Sciatic nerve (tissue), 2 donors: ENCODE data around the gene TPPP2. TPM values are rescaled to one million over a fixed set of nuclear protein-coding genes. Genes with fewer than 3 reads are reported as not detected.

ENCODE experiments used
- ATAC-seq: fragments of 200-7000 bp; cut with Tn5 transposase; one replicate; pipeline ENCODE4 v1.9.1; 2020; ENCODE audit warnings: mild to moderate bottlenecking, moderate library complexity
- DNase-seq: peaks from one replicate; pipeline ENCODE4 v3.0.0-alpha.2; 2020; ENCODE audit warnings: low spot score
- intact Hi-C: fragments of 100-400 bp; cut with DNase I; formaldehyde crosslinking; loops from one replicate; pipeline ENCODE4 v1.14.2; 2022
- total RNA-seq: library from RNA; stranded (reverse); fragmentation: NEBNext Ultra II Directional; extraction: Animal tissue kit (Norgen Biotek cat#: 25700); gene quantifications from one replicate; pipeline ENCODE4 v1.2.1, GENCODE V29; 2021
- donor health status: DM: no; HTN: no; CAD: no.
- donor health status: DM: no; HTN: no; CAD: no.

TPPP2 gene
- total RNA-seq, 1 donor from 2014 or later: 0.49 TPM

GRCh38 chr14:21014761-21015190, 15.2 kb upstream of the TPPP2 start:
- ATAC-seq (peak; percentile 89), DNase-seq (peak; percentile 94)
- intact Hi-C loops: loop anchor here (5.0 kb wide), 1 partner anchor 78 kb away; no protein-coding TSS in a partner anchor

DNA sequence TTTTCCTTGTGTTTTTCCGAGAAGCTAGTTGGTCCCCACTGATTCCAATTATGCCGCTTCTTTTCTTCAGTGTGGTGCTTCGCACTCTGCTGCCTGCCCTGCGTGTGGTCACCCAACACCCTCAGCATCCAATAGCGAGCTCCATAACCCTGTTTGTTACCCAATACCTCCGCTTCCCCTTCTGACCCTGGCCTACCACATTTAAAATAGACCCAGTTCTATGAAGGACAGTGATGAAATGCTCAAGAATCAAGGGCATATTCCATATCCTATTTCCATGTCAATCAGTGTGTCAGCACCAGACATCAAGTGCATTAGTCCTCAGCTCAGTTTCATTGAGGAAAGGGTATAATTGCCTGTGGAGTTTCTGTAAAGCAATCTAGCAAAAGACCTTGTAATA, 14.7 kb upstream of the TPPP2 start:
- ATAC-seq: peak; percentile 38
- no peak for DNase-seq
- intact Hi-C loops: loop anchor here (5.0 kb wide), 1 partner anchor 77 kb away; no protein-coding TSS in a partner anchor

DNA sequence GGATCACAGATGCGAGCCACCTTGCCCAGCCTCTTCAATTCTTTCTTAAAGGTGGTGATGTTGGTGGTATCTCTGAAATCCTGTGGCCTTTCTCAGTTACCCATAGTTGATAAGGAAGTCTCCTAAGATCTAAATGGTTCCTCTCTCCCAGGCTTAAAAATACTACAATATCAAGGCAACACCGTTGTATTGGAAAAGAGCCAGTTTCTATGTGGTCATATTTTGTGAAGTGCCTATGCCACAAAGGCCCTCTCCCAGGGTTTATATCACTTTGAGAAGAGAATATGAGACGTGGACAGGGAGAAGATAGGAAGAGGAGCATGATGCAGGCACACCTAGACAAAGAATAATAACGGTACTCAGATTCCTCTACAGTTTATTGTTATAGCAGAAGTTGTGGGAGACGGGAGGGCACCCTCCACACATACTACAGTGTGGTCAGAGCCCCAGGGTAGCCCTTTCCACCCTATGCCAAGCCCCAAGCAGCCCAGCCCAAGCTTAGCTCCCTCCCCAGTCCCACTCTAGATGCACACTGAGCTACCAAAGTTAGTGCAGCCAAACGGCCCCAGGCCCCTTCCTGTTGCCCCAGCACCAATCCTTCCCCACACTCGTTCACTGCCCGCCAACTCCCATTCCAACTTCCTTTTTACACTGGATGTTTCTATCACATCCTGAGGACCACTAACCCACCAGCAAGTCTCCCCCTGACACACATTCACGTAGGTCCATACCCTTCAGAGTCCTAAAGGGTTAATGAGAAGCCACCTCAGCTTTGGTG, 13.4 kb upstream of the TPPP2 start:
- DNase-seq (no peak), ATAC-seq (peak; percentile 21)
- intact Hi-C loops: loop anchor here (5.0 kb wide), 1 partner anchor 76 kb away; no protein-coding TSS in a partner anchor

DNA sequence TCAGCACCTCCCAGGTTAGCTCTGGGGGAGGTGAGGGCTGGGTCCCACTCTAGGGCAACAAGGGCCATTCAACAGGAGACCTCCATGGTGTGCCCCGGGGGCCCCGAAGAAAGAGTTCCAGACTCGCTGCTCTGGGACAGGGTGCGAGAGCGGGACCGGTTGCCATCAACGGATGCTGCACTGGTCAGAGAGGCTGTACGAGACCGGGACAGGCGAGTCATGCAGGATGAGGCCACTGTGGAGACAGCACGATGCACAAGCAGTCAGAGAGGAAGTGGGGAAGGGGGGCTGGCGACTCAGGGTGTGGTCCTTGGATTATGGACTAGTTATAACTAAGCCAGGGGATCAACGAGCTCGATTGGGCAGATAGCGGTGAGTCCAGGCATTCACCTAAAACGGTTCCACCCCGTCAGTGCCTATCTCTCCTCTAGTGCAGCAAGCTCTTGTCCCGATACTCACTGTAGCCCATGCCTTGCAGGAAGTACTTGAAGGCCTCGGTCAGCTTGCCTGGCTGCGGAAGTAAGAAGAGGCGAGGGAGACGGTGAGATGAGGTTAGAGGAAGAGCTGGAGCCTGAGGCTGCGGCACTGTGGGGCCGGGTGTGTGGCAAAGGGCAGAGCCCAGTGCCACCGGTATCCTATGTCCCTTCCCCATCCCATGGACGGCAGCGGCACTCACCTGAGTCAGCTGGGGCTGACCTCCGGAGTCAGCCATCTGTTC, 12.3 kb upstream of the TPPP2 start:
- intact Hi-C loops: loop anchor here (5.0 kb wide), 1 partner anchor 75 kb away; no protein-coding TSS in a partner anchor
- ATAC-seq: no peak
- no peak for DNase-seq

GRCh38 chr14:21018286-21018685, 11.7 kb upstream of the TPPP2 start:
- ATAC-seq: no peak
- intact Hi-C loops: loop anchor here (5.0 kb wide), 1 partner anchor 74 kb away; no protein-coding TSS in a partner anchor

DNA sequence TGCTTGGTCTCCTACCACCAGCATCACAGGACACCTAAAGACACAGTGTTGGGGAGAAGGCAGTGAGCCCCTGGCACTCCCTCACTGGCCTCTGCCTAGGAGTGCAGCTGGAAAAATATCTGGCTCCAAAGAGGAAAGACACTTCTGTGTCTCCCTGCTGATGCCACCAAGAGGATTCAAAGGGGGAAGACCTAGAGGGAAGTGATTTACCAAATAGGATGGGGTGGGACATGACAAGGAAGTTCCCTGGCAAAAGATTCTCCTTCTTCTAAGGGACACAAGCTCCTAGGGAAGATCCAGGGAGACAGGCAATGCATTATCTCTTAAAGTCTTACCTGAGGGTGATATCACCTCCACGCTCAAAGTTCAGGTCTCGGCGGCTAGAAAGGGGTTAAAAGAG, 11.2 kb upstream of the TPPP2 start:
- intact Hi-C loops: loop anchor here (5.0 kb wide), 1 partner anchor 74 kb away; no protein-coding TSS in a partner anchor
- ATAC-seq (no peak), DNase-seq (no peak)

More at GRCh38 chr14:21018286-21018685, 11.7 kb upstream of the TPPP2 start:
- DNase-seq: no peak

DNA sequence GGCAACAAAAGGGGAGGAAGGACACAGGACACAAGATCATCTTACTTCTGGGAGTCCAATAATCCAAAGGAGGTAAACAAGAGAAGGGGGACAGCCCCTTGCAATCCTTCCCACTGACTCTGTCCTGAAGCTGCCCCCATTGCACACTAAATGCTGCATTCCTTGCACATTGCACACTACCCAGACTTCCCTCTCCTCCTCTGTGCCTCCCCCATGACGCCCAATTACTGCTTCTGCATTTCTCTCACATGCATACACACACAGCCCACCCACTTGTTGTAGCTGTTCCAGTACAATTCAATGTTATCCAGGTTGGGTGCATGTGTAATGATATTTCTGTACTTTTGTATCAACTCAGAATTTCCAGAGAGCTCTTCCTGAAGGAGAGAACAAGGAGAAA, 10.7 kb upstream of the TPPP2 start:
- DNase-seq: no peak
- intact Hi-C loops: loop anchor here (5.0 kb wide), 1 partner anchor 73 kb away; no protein-coding TSS in a partner anchor
- no peak for ATAC-seq

GRCh38 chr14:21020977-21021545, 9.0 kb upstream of the TPPP2 start:
- no peak for DNase-seq
- no peak for ATAC-seq
- intact Hi-C loops: no loop called here

GRCh38 chr14:21022686-21023085, 7.3 kb upstream of the TPPP2 start:
- ATAC-seq (no peak), DNase-seq (no peak)
- intact Hi-C loops: no loop called here

GRCh38 chr14:21023174-21023573, 6.8 kb upstream of the TPPP2 start:
- ATAC-seq: no peak
- DNase-seq: no peak
- intact Hi-C loops: no loop called here

DNA sequence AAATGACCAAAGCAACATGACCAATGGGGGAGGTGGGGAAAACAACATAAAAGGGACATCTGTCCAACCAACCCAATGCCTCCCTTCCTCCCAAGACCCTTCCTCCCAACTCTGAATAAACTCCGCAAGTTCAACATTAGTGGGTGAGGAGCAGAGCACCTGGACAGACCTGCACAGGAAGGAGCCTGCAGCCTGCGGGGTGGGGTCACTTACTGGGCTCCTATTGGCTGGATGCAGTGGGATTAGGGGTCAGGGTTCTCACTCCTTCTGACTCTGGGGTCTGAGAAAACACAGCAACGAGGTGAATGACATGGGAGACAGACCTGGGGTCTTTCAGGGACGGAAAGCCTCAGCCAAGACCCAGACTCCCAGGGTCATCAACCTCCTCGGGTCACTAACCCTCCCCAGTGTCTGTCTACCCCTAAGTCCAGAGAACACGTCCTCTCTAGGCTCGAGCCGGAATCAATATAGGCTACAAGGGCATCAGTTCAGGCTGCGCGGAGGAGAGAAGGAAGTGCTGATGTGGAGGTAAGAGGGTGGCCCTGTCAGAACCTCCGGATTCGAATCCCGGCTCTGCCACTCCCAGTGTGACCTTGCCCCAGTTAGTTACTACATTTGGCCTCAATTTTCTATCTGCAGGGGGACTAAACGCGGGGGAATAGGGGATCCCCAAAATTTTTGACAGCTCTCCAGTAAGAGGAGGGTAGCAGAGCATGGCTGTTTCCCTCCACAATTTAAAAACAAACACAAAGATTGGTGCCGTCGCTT, 6.0 kb upstream of the TPPP2 start:
- intact Hi-C loops: no loop called here
- DNase-seq (no peak), ATAC-seq (no peak)

GRCh38 chr14:21024585-21025370, 5.2 kb upstream of the TPPP2 start, which contains the start of gene NDRG2:
TSS of gene NDRG2 (minus strand) at chr14:21025061. CDS start at chr14:21023315, 1,746 bp downstream.
- ATAC-seq (peak; percentile 85), DNase-seq (peak; percentile 86)
- intact Hi-C loops: no loop called here

GRCh38 chr14:21025371-21026273, 4.4 kb upstream of the TPPP2 start:
- DNase-seq (peak; percentile 88), ATAC-seq (peak; percentile 89)

GRCh38 chr14:21026274-21026987, 3.6 kb upstream of the TPPP2 start:
- peak; percentile 50 for ATAC-seq
- intact Hi-C loops: no loop called here
- peak; percentile 76 for DNase-seq

More at GRCh38 chr14:21025371-21026273, 4.4 kb upstream of the TPPP2 start:
- intact Hi-C loops: no loop called here

- no peak for ATAC-seq
- intact Hi-C loops: no loop called here
- no peak for DNase-seq
Observed at GRCh38 chr14:21026988-21027315, 3.1 kb upstream of the TPPP2 start.

DNA sequence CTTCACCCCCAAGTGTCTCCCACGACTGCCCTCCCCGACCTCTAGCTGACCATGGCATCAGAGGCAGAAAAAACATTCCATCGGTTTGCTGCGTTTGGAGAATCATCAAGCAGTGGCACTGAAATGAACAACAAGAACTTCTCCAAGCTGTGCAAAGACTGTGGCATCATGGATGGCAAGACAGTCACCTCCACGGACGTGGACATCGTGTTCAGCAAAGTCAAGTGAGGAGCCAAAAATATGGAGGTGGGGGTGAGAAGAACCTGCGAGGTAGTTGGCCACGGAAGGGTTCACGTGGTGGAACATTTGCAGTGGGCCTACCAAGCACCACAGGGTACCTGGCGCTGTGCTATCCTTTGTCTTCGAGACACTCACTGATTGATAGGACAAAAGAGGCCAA, 514 bp downstream of the TPPP2 start:
- intact Hi-C loops: no loop called here
- no peak for ATAC-seq
- no peak for DNase-seq
